Neutrophil (primary cell): Measurements from ENCODE around the gene PGBD1.
"Not testable (repeated sequence)": the region's sequence is repeated elsewhere in the genome, so short reads cannot be mapped to it uniquely, and the experiment has no call there.

ENCODE experiments used
- H3K27ac ChIP-seq: fragments of 200-600 bp; sonication (generic); 2 replicates; pipeline ENCODE4 v1.5.1; 2016; ENCODE audit warnings: mild to moderate bottlenecking, moderate library complexity
- H3K27me3 ChIP-seq: fragments of 200-600 bp; sonication (generic); 2 replicates; pipeline ENCODE4 v1.6.0; 2016; ENCODE audit warnings: mild to moderate bottlenecking
- H3K36me3 ChIP-seq: fragments of 200-600 bp; sonication (generic); 2 replicates; pipeline ENCODE4 v1.5.1; 2017
- H3K4me1 ChIP-seq, 2 experiments: fragments of 200-600 bp in 1 of 2; sonication (generic) in 1 of 2; 1 replicate in 1 of 2; 2 replicates in 1 of 2; pipeline versions ENCODE4 v1.5.1 to v1.6.1; 2013 to 2016; ENCODE audit warnings: low read depth in 1 of 2, low read length in 1 of 2, mild to moderate bottlenecking in 1 of 2, moderate library complexity in 1 of 2; ENCODE audit not compliant: control insufficient read depth in 1 of 2, insufficient read depth in 1 of 2
- H3K4me3 ChIP-seq, 2 experiments: fragments of 200-600 bp in 1 of 2; sonication (generic) in 1 of 2; 1 replicate in 1 of 2; 2 replicates in 1 of 2; pipeline ENCODE4 v1.5.1; 2013 to 2016; ENCODE audit warnings: low read depth in 1 of 2, low read length in 1 of 2, mild to moderate bottlenecking in 1 of 2, moderate library complexity in 1 of 2
- H3K9me3 ChIP-seq: fragments of 200-600 bp; sonication (generic); 2 replicates; pipeline ENCODE4 v1.5.1; 2016
- TF ChIP-seq, protein P1 (sequence below): fragments of 200-600 bp; sonication (generic); IDR thresholded peaks from 2 replicates; pipeline ENCODE4 v1.5.1; 2016; ENCODE audit warnings: antibody characterized with exemption

Gene PGBD1

DNA sequence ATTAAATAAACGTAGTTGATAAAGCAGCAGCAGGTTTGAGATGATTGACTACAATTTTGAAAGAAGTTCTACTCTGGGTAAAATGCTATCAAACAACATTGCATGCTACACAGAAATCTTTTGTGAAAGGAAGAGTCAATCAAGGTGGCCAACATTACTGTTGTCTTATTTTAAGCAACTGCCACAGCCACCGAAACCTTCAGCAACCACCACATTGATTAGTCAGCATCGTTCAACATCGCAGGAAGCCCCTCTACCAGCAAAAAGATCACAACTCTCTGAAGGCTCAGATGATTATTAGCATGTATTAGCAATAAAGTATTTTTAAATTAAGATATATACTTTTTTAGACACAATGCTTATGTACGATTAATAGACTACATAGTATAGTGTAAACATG lies 14.0 kb downstream of the PGBD1 start:
- H3K36me3 ChIP-seq = no peaks in the 10 kb centered on the region
- TF ChIP-seq, protein P1, sequence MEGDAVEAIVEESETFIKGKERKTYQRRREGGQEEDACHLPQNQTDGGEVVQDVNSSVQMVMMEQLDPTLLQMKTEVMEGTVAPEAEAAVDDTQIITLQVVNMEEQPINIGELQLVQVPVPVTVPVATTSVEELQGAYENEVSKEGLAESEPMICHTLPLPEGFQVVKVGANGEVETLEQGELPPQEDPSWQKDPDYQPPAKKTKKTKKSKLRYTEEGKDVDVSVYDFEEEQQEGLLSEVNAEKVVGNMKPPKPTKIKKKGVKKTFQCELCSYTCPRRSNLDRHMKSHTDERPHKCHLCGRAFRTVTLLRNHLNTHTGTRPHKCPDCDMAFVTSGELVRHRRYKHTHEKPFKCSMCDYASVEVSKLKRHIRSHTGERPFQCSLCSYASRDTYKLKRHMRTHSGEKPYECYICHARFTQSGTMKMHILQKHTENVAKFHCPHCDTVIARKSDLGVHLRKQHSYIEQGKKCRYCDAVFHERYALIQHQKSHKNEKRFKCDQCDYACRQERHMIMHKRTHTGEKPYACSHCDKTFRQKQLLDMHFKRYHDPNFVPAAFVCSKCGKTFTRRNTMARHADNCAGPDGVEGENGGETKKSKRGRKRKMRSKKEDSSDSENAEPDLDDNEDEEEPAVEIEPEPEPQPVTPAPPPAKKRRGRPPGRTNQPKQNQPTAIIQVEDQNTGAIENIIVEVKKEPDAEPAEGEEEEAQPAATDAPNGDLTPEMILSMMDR = no peak
- H3K9me3 ChIP-seq = no peaks in the 10 kb centered on the region
- no peaks in the 10 kb centered on the region for H3K4me1 ChIP-seq
- H3K27ac ChIP-seq = no peak overlapping the region
- no peaks in the 10 kb centered on the region for H3K27me3 ChIP-seq
- H3K4me3 ChIP-seq = no peak overlapping the region

DNA sequence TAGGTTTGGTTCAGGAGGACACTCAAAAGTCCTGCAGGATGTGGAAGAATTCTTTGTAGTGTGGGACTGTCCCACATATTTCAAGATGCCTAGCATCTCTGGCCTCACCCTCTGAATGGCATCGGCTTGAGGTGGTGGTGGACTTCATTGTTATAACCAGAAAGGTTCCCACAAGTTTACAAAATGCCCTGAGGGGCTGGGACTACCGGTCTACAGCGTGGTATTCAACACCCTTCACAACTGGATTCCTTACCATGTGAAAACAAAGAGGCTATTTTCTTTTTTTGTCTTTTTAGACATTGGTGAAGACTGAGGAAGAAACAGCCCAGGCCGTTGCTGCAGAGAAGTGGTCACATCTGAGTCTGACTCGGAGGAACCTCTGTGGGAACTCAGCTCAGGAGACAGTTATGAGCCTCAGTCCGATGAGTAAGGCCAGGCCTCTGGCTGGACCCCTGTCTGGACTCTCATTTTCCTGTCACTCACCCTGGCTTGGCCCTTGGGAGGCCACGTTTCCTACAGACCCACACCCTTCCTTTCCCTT lies 15.2 kb downstream of the PGBD1 start:
- no peak overlapping the region for H3K27ac ChIP-seq
- H3K4me3 ChIP-seq = no peak overlapping the region
- H3K27me3 ChIP-seq = no peaks in the 10 kb centered on the region
- H3K9me3 ChIP-seq = no peaks in the 10 kb centered on the region
- no peaks in the 10 kb centered on the region for H3K36me3 ChIP-seq
- TF ChIP-seq, protein P1 = no peak
- no peaks in the 10 kb centered on the region for H3K4me1 ChIP-seq

DNA sequence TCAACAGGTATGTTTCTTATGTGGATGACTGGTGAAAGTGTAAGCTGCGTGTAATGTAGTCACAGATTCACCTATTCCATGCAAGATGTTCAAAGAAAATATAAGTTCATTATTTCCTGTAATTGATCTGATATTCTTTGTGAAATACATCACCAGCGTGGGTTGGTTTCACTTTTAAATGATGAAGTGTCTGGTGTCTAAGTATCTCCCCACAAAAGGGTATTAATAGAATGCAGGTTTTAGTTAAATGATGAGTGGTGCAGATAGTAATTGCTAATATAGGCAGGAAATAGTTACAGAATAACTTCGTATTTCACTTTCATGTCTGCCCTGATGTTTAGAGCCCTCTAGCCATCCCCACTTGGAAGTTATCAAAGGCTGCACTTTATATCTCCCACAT lies 22.2 kb downstream of the PGBD1 start:
- Histone ChIP-seq H3K4me3 (no peak overlapping the region), H3K9me3 (no peaks in the 10 kb centered on the region)

DNA sequence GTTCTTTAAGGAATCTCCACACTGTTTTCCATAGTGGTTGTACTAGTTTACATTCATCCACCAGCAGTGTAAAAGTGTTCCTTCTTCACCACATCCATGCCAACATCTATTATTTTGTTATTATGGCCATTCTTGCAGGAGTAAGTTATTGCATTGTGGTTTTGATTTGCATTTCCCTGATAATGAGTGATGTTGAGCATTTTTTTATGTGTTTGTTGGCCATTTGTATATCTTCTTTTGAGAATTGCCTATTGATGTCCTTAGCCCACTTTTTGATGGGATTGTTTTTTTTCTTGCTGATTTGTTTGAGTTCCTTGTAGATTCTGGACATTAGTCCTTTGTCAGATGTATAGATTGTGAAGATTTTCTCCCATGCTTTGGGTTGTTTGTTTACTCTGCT lies 25.0 kb downstream of the PGBD1 start:
- H3K27ac ChIP-seq, H3K4me1 ChIP-seq, H3K4me3 ChIP-seq, H3K36me3 ChIP-seq, H3K27me3 ChIP-seq, H3K9me3 ChIP-seq: not testable (repeated sequence)

More for the DNA sequence above, 22.2 kb downstream of the PGBD1 start:
- Histone ChIP-seq H3K27me3 (no peaks in the 10 kb centered on the region), H3K36me3 (no peaks in the 10 kb centered on the region), H3K4me1 (no peaks in the 10 kb centered on the region), H3K27ac (no peak overlapping the region)
- TF ChIP-seq, protein P1 = no peak

DNA sequence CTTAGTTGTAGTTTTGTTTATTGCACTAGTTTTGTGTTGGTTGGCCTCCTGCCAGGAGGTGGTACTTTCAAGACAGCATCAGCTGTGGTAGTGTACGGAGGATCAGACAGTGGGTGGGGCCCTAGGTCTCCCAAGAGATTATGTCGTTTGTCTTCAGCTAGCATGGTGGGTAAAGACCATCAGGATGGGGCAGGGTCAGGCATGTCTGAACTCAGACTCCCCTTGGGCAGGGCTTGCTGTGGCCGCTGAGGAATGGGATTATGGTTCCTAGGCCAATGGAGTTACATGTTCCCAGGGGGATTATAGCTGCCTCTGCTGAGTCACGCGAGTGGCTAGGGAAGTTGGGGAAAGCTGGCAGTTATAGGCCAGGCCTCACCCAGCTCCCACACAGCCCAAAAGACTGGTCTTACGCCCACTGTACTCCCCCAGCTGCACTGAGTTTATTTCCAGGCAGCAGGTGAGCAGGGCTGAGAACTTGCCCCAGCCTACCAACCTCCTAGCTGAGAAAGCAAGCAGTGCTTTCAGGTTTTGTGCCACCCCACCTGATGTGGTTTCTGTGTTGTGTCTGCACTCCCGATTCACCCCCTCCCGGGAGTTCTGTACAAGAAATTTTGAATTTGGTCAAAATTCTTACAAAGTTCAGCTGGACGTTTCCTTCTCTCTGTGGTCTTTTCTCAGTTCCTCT lies 29.9 kb downstream of the PGBD1 start:
- TF ChIP-seq, protein P1 = no peak

DNA sequence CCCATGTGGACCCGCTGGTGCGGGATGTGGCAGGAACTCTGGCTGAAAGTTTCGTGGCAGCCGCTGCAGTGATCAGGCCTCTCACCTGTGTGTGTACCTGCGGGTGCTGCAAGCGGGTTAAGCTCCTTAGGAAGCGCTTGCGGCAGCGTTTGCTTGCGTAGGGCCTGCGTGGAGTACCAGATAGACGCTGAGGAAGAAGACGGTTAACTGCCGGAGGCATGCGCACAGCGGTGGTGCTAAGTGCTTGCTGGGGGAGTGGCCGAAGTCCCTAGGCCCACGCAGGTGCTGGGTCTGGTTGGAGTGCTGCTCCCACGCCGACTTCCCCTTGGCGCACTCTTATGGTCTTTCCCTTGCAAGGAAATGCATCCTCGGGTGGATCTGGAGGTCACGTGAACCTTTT lies 31.6 kb downstream of the PGBD1 start:
- TF ChIP-seq, protein P1 = no peak
- Histone ChIP-seq H3K36me3 (no peaks in the 10 kb centered on the region), H3K27me3 (no peaks in the 10 kb centered on the region), H3K27ac (no peak overlapping the region), H3K4me1 (no peaks in the 10 kb centered on the region), H3K4me3 (no peak overlapping the region), H3K9me3 (no peaks in the 10 kb centered on the region)

More for the DNA sequence above, 29.9 kb downstream of the PGBD1 start:
- Histone ChIP-seq H3K4me1 (no peaks in the 10 kb centered on the region), H3K27me3 (no peaks in the 10 kb centered on the region), H3K27ac (no peak overlapping the region), H3K9me3 (no peaks in the 10 kb centered on the region), H3K36me3 (no peaks in the 10 kb centered on the region), H3K4me3 (no peak overlapping the region)
